HepG2 (cell line): Measurements from ENCODE around the gene NRG4. TPM values are rescaled to one million over a fixed set of nuclear protein-coding genes. Genes with fewer than 3 reads are reported as not detected.
"Not testable (repeated sequence)": the region's sequence is repeated elsewhere in the genome, so short reads cannot be mapped to it uniquely, and the experiment has no call there.

Source experiments
- ATAC-seq: fragments of 200-7000 bp; cut with Tn5 transposase; 3 replicates; pipeline ENCODE4 v1.9.1; 2020; ENCODE audit warnings: mild to moderate bottlenecking, moderate library complexity
- BruUV-seq: library from RNA; stranded (reverse); fragments of 400-500 nt; replicated peaks from 2 replicates; lab custom pipeline; 2021; lab: Mats Ljungman, UMichigan
- CTCF ChIA-PET: fragments of 300-600 bp; formaldehyde crosslinking; extraction: SDS; loops from one replicate; lab custom pipeline; 2021; ENCODE audit warnings: low total read pairs, inconsistent platforms, low intra/inter-chr PET ratio; lab: Yijun Ruan, JAX
- POLR2A ChIA-PET: fragments of 350-600 bp; sonication (Branson Sonifier 250); formaldehyde crosslinking; loops from one replicate; lab custom pipeline; 2020; ENCODE audit warnings: antibody characterized with exemption, inconsistent platforms; lab: Yijun Ruan, JAX
- DNase-seq: peaks from one replicate; pipeline ENCODE4 v3.0.0-alpha.2; 2015; ENCODE audit warnings: low spot score
- FAIRE-seq: peaks from 3 replicates; lab custom pipeline; 2011; peaks lifted over from hg19 to GRCh38; lab: Jason Lieb, UNC
- H2AFZ ChIP-seq: one replicate; pipeline ENCODE4 v1.6.1; 2011; ENCODE audit warnings: low read length, inconsistent platforms
- H3K27ac ChIP-seq: fragments of 300-600 bp; 3 replicates; pipeline ENCODE4 v1.8.0; 2011; ENCODE audit warnings: mixed run types, mild to moderate bottlenecking, mixed read lengths, low read length, inconsistent platforms; ENCODE audit not compliant: insufficient read depth; ENCODE audit errors: extremely low read length
- H3K27me3 ChIP-seq, 2 experiments: fragments of 200-600 bp in 1 of 2; 2 replicates in 1 of 2; 3 replicates in 1 of 2; pipeline versions ENCODE4 v1.6.0 to v1.8.0; 2011; ENCODE audit warnings: low read length in 2 of 2, mild to moderate bottlenecking in 2 of 2, moderate library complexity in 2 of 2, inconsistent platforms in 1 of 2; ENCODE audit not compliant: insufficient read depth in 2 of 2, control insufficient read depth in 1 of 2
- H3K36me3 ChIP-seq, 2 experiments: fragments of 200-600 bp in 1 of 2; replicated peaks in 1 of 2; 2 replicates in 1 of 2; 3 replicates in 1 of 2; pipeline versions ENCODE4 v1.5.1 to v1.8.0; 2011; ENCODE audit warnings: low read length in 2 of 2, inconsistent platforms in 1 of 2; ENCODE audit not compliant: insufficient read depth in 2 of 2, control insufficient read depth in 1 of 2
- H3K4me1 ChIP-seq: 2 replicates; pipeline ENCODE4 v1.5.1; 2012; ENCODE audit warnings: low read length, inconsistent platforms; ENCODE audit not compliant: insufficient read depth
- H3K4me2 ChIP-seq: 2 replicates; pipeline ENCODE4 v1.6.0; 2011; ENCODE audit warnings: low read depth, low read length, inconsistent platforms
- H3K4me3 ChIP-seq, 3 experiments: fragments of 200-600 bp in 1 of 3; sonication (generic), shearing (Covaris generic) in 1 of 3; replicated peaks in 1 of 3; 2 replicates each; pipeline ENCODE4 v1.5.1; 2011 to 2016; ENCODE audit warnings: low read length in 3 of 3, inconsistent platforms in 2 of 3, low read depth in 2 of 3, mild to moderate bottlenecking in 2 of 3, control low read depth in 1 of 3, mixed read lengths in 1 of 3; ENCODE audit not compliant: insufficient read depth in 1 of 3
- H3K79me2 ChIP-seq: one replicate; pipeline ENCODE4 v1.6.1; 2011; ENCODE audit warnings: low read length, inconsistent platforms; ENCODE audit not compliant: insufficient read depth
- H3K9ac ChIP-seq: 2 replicates; pipeline ENCODE4 v1.6.0; 2011; ENCODE audit warnings: mild to moderate bottlenecking, low read depth, low read length, inconsistent platforms; ENCODE audit not compliant: insufficient read depth
- H3K9me3 ChIP-seq: 2 replicates; pipeline ENCODE4 v1.5.1; 2012; ENCODE audit warnings: mild to moderate bottlenecking, low read length
- H4K20me1 ChIP-seq: 2 replicates; pipeline ENCODE4 v1.6.0; 2011; ENCODE audit warnings: inconsistent platforms, mild to moderate bottlenecking, low read length, moderate library complexity; ENCODE audit not compliant: insufficient read depth
- AHR ChIP-seq: IDR thresholded peaks from 2 replicates; pipeline ENCODE4 v1.6.1; 2018; ENCODE audit warnings: missing genetic modification reagents, missing compliant biosample characterization
- ERF ChIP-seq: IDR thresholded peaks from 2 replicates; pipeline ENCODE4 v1.6.1; 2018; ENCODE audit warnings: missing biosample characterization, missing genetic modification reagents
- HNRNPH1 ChIP-seq: fragments of 200-400 bp; formaldehyde crosslinking; optimal IDR thresholded peaks from 2 replicates; pipeline ENCODE3; 2017; ENCODE audit warnings: mild to moderate bottlenecking, low read depth, low read length
- MATR3 ChIP-seq: sonication (generic); formaldehyde crosslinking; IDR thresholded peaks from 2 replicates; pipeline ENCODE4 v1.4.0; 2020; ENCODE audit warnings: missing genetic modification reagents
- MXD4 ChIP-seq: IDR thresholded peaks from 2 replicates; pipeline ENCODE4 v1.6.1; 2016; ENCODE audit warnings: mild to moderate bottlenecking, missing biosample characterization, missing genetic modification reagents
- NFATC3 ChIP-seq: sonication (generic); formaldehyde crosslinking; IDR thresholded peaks from 2 replicates; pipeline ENCODE4 v1.5.1; 2020; ENCODE audit warnings: mild to moderate bottlenecking, missing genetic modification reagents
- RARA ChIP-seq: IDR thresholded peaks from 2 replicates; pipeline ENCODE4 v1.6.1; 2016; ENCODE audit warnings: missing genetic modification reagents, missing compliant biosample characterization
- SAP130 ChIP-seq: IDR thresholded peaks from 2 replicates; pipeline ENCODE4 v1.6.1; 2016; ENCODE audit warnings: low read depth
- SMARCC2 ChIP-seq: fragments of 450-650 bp; IDR thresholded peaks from 2 replicates; pipeline ENCODE4 v1.6.1; 2017; ENCODE audit warnings: antibody characterized with exemption, mild to moderate bottlenecking
- ZFP90 ChIP-seq: sonication (generic); formaldehyde crosslinking; IDR thresholded peaks from 2 replicates; pipeline ENCODE4 v1.8.0; 2022; ENCODE audit warnings: missing genetic modification reagents, mild to moderate bottlenecking, inconsistent platforms, borderline replicate concordance
- ZKSCAN5 ChIP-seq: sonication (generic); formaldehyde crosslinking; IDR thresholded peaks from 2 replicates; pipeline ENCODE4 v1.5.1; 2020; ENCODE audit warnings: mild to moderate bottlenecking, missing genetic modification reagents
- ZNF749 ChIP-seq: sonication (generic); formaldehyde crosslinking; IDR thresholded peaks from 2 replicates; pipeline ENCODE4 v1.8.0; 2022; ENCODE audit warnings: mild to moderate bottlenecking, missing genetic modification reagents, moderate library complexity, borderline replicate concordance
- ZNF850 ChIP-seq: sonication (generic); formaldehyde crosslinking; conservative IDR thresholded peaks from 2 replicates; pipeline ENCODE4 v1.9.0; 2021; ENCODE audit warnings: mild to moderate bottlenecking, missing genetic modification reagents
- WGBS: methylation state at CpG from one replicate; pipeline ENCODE4 v1.1.6; 2017; ENCODE audit warnings: low lambda C conversion rate; 5-methylcytosine and 5-hydroxymethylcytosine counted together
- in situ Hi-C: cut with HindIII; loops from 2 replicates; pipeline ENCODE4 v1.10.0; 2017; ENCODE audit warnings: low pct_unique_long_range_greater_than_20kb; ENCODE audit not compliant: extremely low pct_ligation_motif_present
- intact Hi-C: fragments of 100-400 bp; cut with micrococcal nuclease; formaldehyde crosslinking; loops from one replicate; pipeline ENCODE4 v1.10.0; 2022; ENCODE audit not compliant: unreplicated experiment
- polyA plus RNA-seq, 8 experiments: library from polyadenylated mRNA; depleted of rRNA in 3 of 8; stranded (reverse) in 7 of 8; unstranded in 1 of 8; fragments of >200 nt; fragmentation: Illumina TruSeq in 4 of 8; extraction: Trizol in 4 of 8; gene quantifications; 2 replicates each; pipeline versions ENCODE4 v1.2.1 to v1.2.3, GENCODE V29; 2011 to 2016; ENCODE audit warnings: low read depth in 4 of 8, missing spikeins in 1 of 8, mixed read lengths in 1 of 8; ENCODE audit not compliant: insufficient read depth in 1 of 8
- total RNA-seq, 5 experiments: library from RNA; depleted of rRNA; stranded (reverse); fragments of >200 nt; fragmentation: Illumina TruSeq; extraction: Trizol; gene quantifications; 2 replicates each; pipeline ENCODE4 v1.2.3, GENCODE V29; 2016; ENCODE audit warnings: low read depth in 1 of 5
- TF ChIP-seq, protein P1 (sequence below): sonication (generic); formaldehyde crosslinking; IDR thresholded peaks from 2 replicates; pipeline ENCODE4 v1.4.0; 2020; ENCODE audit warnings: mild to moderate bottlenecking, missing genetic modification reagents
- TF ChIP-seq, protein P2 (sequence below): sonication (generic); formaldehyde crosslinking; IDR thresholded peaks from 2 replicates; pipeline ENCODE4 v1.8.1; 2023; ENCODE audit warnings: mild to moderate bottlenecking, missing genetic modification reagents

Gene NRG4
- total and polyA plus RNA-seq, 2 of the 13 experiments (the other 11 are each of a cell fraction or from before 2014, with no cell fraction given), result 0.01 TPM; not detected in 1

DNA sequence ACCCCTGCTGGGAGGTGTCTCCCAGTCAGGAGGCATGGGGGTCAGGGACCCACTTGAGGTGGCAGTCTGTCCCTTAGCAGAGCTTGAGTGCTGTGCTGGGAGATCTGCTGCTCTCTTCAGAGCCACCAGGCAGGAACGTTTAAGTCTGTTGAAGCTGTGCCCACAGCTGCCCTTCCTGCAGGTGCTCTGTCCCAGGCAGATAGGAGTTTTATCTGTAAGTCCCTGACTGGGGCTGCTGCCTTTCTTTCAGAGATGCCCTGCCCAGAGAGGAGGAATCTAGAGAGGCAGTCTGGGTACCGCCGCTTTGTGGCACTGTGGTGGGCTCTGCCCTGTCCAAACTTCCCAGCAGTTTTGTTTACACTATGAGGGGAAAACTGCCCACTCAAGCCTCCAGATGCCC, 35.5 kb downstream of the NRG4 start:
- CTCF ChIA-PET, result not testable (repeated sequence)

DNA sequence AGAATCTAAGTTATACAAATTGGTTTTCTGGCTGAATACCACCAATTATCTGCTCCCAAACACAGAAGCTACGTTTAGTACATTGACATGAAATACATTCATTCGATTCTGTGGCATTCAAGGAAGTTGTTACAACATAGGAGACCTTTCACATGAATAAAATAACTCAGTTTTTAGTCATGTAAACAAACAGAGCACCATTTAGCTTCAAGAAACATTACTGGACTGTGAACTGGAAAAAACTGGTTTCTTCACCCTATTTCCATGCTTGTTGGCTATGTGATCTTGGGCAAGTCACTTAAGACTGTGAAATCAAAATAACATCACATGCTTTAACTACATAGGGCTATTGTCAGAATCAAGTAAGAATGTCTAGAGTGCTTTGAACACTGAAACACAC, 46.2 kb downstream of the NRG4 start:
- no TSS peak for BruUV-seq
- H3K4me2 ChIP-seq, result no peak overlapping the region
- H3K27me3 ChIP-seq, result peaks cover 0 to 4% of the 10 kb centered on the region in 2 experiments; a peak in 1 of 5 replicates
- H3K4me3 ChIP-seq, result no peak overlapping the region
- H3K36me3 ChIP-seq, result no peaks in the 10 kb centered on the region
- no peak for FAIRE-seq
- no peaks in the 10 kb centered on the region for H4K20me1 ChIP-seq
- no peak overlapping the region for H3K9ac ChIP-seq
- TF ChIP-seq, protein P1, sequence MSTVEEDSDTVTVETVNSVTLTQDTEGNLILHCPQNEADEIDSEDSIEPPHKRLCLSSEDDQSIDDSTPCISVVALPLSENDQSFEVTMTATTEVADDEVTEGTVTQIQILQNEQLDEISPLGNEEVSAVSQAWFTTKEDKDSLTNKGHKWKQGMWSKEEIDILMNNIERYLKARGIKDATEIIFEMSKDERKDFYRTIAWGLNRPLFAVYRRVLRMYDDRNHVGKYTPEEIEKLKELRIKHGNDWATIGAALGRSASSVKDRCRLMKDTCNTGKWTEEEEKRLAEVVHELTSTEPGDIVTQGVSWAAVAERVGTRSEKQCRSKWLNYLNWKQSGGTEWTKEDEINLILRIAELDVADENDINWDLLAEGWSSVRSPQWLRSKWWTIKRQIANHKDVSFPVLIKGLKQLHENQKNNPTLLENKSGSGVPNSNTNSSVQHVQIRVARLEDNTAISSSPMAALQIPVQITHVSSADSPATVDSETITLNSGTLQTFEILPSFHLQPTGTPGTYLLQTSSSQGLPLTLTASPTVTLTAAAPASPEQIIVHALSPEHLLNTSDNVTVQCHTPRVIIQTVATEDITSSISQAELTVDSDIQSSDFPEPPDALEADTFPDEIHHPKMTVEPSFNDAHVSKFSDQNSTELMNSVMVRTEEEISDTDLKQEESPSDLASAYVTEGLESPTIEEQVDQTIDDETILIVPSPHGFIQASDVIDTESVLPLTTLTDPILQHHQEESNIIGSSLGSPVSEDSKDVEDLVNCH (CRISPR knock-in tag), result no peak
- TF ChIP-seq SAP130 (no peak), HNRNPH1 (no peak), AHR (no peak), SMARCC2 (no peak), RARA (CRISPR knock-in tag) (no peak), NFATC3 (CRISPR knock-in tag) (no peak), ZNF850 (no peak), ZFP90 (CRISPR knock-in tag) (no peak), ERF (CRISPR knock-in tag) (no peak), MXD4 (CRISPR knock-in tag) (no peak), ZNF749 (CRISPR knock-in tag) (no peak), ZKSCAN5 (CRISPR knock-in tag) (no peak), MATR3 (CRISPR knock-in tag) (no peak)
- TF ChIP-seq, protein P2, sequence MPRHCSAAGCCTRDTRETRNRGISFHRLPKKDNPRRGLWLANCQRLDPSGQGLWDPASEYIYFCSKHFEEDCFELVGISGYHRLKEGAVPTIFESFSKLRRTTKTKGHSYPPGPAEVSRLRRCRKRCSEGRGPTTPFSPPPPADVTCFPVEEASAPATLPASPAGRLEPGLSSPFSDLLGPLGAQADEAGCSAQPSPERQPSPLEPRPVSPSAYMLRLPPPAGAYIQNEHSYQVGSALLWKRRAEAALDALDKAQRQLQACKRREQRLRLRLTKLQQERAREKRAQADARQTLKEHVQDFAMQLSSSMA, result no peak
- WGBS, result 0% methylated on average over 2 of the region's 2 CpGs
- in situ Hi-C loops, result no loop called here
- H3K79me2 ChIP-seq, result no peaks in the 10 kb centered on the region
- intact Hi-C loops, result no loop called here
- DNase-seq, result no peak
- peaks cover 14% of the 10 kb centered on the region for H3K4me1 ChIP-seq
- CTCF ChIA-PET, result no interaction called here
- POLR2A ChIA-PET, result no interaction called here
- no peak overlapping the region for H2AFZ ChIP-seq
- H3K27ac ChIP-seq, result no peak overlapping the region
- no peaks in the 10 kb centered on the region for H3K9me3 ChIP-seq
- no peak for ATAC-seq

More for the DNA sequence above, 35.5 kb downstream of the NRG4 start:
- H4K20me1 ChIP-seq, H2AFZ ChIP-seq, BruUV-seq, H3K9me3 ChIP-seq, H3K36me3 ChIP-seq, DNase-seq, ATAC-seq, H3K79me2 ChIP-seq, FAIRE-seq, H3K9ac ChIP-seq, H3K4me2 ChIP-seq, H3K4me3 ChIP-seq, H3K4me1 ChIP-seq, in situ Hi-C loops, H3K27me3 ChIP-seq, H3K27ac ChIP-seq, intact Hi-C loops, POLR2A ChIA-PET: not testable (repeated sequence)
- WGBS, result no CpG with 5 or more reads among the region's 3 CpGs
